UCSD-AML1 (cell line): Measurements from ENCODE around the gene MMP11.
A peak's percentile ranks its signal among the peaks of the same experiment; 100 is the strongest.
"Not testable (repeated sequence)": the region's sequence is repeated elsewhere in the genome, so short reads cannot be mapped to it uniquely, and the experiment has no call there.

Source experiments
- DNase-seq: peaks from one replicate; lab custom pipeline; 2025; ENCODE audit not compliant: unreplicated experiment; lab: John Stamatoyannopoulos, UW

The MMP11 gene

GRCh38 chr22:23772649-23773473, at the start of gene MMP11:
Gene MMP11, plus strand, starts transcription at chr22:23772849. Its CDS starts 22 bp downstream, at chr22:23772871.
- DNase-seq: peak; percentile 28

- not testable (repeated sequence) for DNase-seq
Observed at GRCh38 chr22:23728108-23728507, 44.5 kb upstream of the MMP11 start.

DNA sequence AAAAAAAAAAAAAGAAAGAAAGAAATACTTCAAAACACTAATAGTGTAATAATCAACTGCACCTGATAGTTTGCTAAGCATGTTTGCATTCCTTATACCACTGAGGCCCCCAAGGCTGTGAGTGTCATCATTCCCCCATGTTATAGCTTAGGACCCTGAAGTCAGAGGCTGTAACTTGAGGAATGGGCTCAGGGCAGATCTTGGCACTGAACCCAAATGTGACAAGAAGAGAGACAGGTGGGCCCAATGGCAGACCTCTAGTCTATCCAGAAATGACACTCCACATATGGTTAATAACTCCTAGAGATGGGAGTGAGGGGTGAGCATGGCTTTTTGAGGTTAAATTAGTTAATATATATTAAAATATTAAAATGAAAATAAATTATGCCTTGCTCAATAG, 35.0 kb upstream of the MMP11 start:
- DNase-seq: no peak

GRCh38 chr22:23742505-23743264, 30.0 kb upstream of the MMP11 start:
- DNase-seq: no peak

DNA sequence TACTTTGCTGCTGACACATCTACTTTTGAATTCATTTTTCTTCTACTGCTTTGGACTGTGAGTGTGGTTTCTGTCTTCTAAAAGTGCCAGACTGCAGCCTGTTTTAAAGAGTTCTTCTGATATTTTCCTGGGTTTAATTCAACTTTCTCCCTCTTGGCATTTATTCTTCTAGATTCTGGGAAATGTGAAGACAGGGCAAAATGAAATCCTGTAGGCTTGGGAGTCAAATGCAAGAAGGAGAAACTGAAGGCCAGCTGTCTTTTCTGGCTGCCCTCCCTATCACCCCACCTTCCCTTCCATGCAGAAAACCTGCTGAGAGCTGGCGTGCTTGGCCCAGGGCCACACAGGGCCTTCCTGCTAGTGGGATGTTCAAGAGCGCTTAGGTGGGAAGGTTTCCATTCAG, 29.3 kb upstream of the MMP11 start:
- no peak for DNase-seq

GRCh38 chr22:23744001-23744400, 28.6 kb upstream of the MMP11 start:
- no peak for DNase-seq

GRCh38 chr22:23744485-23744884, 28.2 kb upstream of the MMP11 start:
- no peak for DNase-seq

- DNase-seq: no peak
Observed at GRCh38 chr22:23745791-23746190, 26.9 kb upstream of the MMP11 start.

DNA sequence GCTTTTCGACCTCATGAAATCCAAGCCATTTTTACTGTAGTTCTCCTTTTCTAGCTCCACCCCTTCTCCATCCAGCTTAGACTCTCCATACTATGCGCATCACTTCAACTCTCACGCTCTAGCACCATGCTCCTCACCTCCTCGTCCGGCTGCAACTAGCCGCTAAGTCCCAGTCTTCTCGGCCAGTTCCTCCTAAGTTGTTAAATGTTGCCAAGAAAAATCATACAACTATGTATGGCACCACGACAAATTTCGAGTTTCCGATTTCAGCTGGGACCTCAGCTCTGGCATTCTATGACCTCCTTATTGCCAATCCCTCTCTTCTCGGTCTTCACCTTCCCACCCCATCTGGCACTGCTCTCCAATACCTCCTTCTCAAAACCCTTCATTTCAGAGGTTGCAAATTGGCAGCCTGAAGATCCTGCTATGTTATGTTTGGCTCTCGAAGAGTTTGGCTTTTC, 22.8 kb upstream of the MMP11 start:
- DNase-seq: no peak

DNA sequence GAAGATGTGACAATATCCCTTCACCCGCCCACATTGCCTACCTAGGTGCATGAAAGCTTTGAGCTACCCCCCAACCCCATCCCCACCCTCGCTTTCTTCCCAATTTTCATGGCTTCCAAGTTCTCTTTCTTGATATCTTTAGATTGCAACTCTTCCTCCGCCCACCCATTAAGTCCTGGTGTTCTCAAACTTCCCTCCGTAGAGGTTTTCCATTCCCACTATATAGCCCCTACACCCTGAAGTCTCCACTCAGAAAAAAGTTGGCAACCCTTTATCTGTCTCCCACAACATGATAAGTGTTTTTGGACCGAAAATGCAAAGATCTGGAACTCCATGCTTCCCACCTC, 22.3 kb upstream of the MMP11 start:
- no peak for DNase-seq

DNA sequence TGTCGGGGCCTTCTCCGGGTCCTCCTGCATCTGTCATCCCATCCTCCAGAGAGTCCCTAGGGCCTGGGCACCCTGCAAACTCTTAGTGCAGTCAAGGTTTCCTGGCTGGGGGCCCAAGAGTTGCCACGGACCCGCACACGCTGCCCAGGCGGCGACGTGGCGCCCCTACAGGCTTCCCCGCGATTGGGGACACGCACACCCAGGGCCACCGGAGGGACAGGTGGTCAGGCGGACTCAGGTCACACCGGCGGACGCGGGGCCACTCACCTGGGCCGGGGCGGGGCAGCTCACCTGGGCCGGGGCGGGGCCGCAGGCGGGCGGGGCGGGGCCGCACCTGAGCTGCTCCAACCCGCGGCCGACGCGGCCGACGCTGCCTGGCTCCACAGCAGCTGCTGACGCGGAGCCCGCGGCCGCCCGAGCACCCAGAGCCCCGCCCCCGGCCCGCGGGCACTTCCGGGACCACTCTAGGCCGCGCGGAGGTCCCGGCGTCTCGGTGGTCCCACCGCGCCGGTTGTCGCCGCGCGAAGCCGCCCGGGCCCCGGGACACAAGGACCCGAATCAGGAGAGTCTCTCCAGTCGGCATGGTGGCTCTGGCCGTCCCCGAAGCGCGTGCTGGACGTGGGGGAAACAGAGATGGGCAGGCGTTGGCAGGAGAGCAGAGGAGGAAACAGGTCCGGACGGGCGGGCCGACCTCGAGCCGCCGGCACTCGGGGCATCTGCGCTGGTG, 21.8 kb upstream of the MMP11 start, which contains the start of gene ZNF70:
TSS of gene ZNF70 (minus strand) at position 399 of the 727 bp plus-strand sequence. CDS start 5,972 bp downstream, outside the sequence.
- DNase-seq: peak; percentile 87

DNA sequence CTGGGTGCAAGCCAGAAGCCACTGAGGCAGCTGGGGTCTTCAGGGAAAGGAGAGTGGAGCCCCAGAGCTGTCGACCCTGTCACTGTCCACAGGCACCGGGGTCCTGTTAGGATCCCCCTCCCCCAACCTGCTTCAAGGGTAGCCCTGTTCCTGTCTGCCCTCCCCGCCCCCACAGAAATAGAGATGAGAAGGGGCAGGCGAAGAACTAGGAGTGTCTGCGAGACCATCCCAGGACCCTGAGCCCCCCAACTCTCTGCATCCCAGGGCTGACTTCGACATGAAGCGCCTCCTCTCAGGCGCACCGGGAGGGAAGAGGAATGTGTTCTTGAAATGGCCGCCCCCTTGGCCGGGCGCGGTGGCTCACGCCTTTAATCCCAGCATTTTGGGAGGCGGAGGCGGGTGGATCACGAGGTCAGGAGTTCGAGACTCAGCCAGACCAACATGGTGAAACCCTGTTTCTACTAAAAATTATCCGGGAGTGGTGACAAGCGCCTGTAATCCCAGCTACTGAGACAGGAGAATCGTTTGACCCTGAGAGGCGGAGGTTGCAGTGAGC, 21.1 kb upstream of the MMP11 start:
- no peak for DNase-seq

- DNase-seq: no peak
Observed at GRCh38 chr22:23752090-23752691, 20.5 kb upstream of the MMP11 start.

- no peak for DNase-seq
Observed at GRCh38 chr22:23752750-23753149, 19.9 kb upstream of the MMP11 start.

- DNase-seq: no peak
Observed at GRCh38 chr22:23753385-23753784, 19.3 kb upstream of the MMP11 start.

GRCh38 chr22:23754220-23754919, 18.3 kb upstream of the MMP11 start, which contains the start of gene VPREB3:
Gene VPREB3, minus strand, starts transcription at chr22:23754425. Its CDS starts 62 bp downstream, at chr22:23754363.
- no peak for DNase-seq

- no peak for DNase-seq
Observed at GRCh38 chr22:23754980-23755636, 17.5 kb upstream of the MMP11 start.

DNA sequence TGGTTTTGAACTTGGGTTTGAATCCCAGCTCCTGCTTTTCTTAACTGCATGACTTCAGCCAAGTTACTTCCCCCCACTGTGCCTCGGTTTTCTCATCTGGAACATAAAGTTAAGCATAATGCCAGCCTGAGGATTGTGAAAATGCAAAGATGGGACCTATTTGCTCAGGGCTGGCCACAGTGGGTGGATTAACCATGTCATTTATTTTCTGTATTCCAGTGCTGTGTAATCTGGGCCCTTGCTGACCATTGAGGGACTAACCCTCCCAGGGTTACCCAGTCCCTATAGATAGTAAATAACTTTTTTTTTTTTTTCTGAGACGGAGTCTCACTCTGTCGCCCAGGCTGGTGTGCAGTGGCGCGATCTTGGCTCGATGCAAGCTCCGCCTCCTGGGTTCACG, 16.9 kb upstream of the MMP11 start:
- no peak for DNase-seq

DNA sequence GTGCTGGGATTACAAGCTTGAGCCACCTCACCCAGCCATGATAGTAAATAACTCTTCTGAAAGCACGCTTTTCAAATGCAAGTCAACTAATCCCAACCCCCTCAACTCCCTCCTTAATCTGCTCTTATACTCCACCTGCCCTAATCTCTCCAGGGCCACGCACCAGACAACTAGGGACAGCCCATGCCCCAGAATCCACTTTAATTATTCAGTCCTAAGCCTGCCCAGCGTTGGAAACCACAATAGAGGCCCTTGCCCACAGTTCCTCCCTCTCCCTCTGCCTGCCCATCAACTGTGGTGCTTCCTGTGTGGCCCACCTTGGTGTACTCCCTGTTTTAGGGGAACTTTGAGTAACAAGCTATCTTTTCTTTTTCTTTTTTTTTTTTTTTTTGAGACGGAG, 15.8 kb upstream of the MMP11 start:
- peak; percentile 24 for DNase-seq
